HCT116 (cell line): ENCODE data around the gene FOXO6. TPM values are rescaled to one million over a fixed set of nuclear protein-coding genes. Genes with fewer than 3 reads are reported as not detected.

Experiments
- ATAC-seq: fragments of 200-7000 bp; cut with Tn5 transposase; 2 replicates; pipeline ENCODE4 v1.9.1; 2020; ENCODE audit warnings: mild to moderate bottlenecking, moderate library complexity
- BruUV-seq: library from RNA; stranded (reverse); fragments of 400-500 nt; replicated peaks from 2 replicates; lab custom pipeline; 2021; lab: Mats Ljungman, UMichigan
- CTCF ChIA-PET: fragments of 300-600 bp; sonication (Branson Sonifier 250); formaldehyde crosslinking; loops from one replicate; lab custom pipeline; 2021; ENCODE audit warnings: antibody characterized with exemption; lab: Charles Lee
- POLR2A ChIA-PET: fragments of 300-600, 350-600 bp; sonication (Branson Sonifier 250); formaldehyde crosslinking; loops from one replicate; lab custom pipeline; 2021; ENCODE audit warnings: antibody characterized with exemption; lab: Charles Lee
- RAD21 ChIA-PET, 2 experiments: fragments of 300-600 bp; sonication (Branson Sonifier 250); formaldehyde crosslinking; loops; one replicate each; lab custom pipeline; 2023; ENCODE audit warnings: low total read pairs in 2 of 2; ENCODE audit not compliant: uncharacterized antibody in 2 of 2, unreplicated experiment in 2 of 2, low non-redundant PET in 1 of 2; lab: Charles Lee
- DNase-seq: peaks from one replicate; pipeline ENCODE4 v3.0.0-alpha.2; 2010; ENCODE audit warnings: low read depth, low spot score
- H2AFZ ChIP-seq: fragments of 200-600 bp; shearing (Covaris generic), sonication (generic); 2 replicates; pipeline ENCODE4 v1.6.1; 2017; ENCODE audit warnings: low read depth, mixed run types, mixed read lengths, antibody characterized with exemption, low read length; ENCODE audit not compliant: poor library complexity, severe bottlenecking
- H3K27ac ChIP-seq: 2 replicates; pipeline ENCODE4 v1.5.1; 2012; ENCODE audit warnings: low read depth, low read length
- H3K27me3 ChIP-seq: fragments of 200-600 bp; sonication (generic); 2 replicates; pipeline ENCODE4 v1.6.1; 2016; ENCODE audit warnings: mixed run types, low read length, mixed read lengths; ENCODE audit not compliant: insufficient read depth
- H3K36me3 ChIP-seq, 2 experiments: fragments of 200-500 bp in 1 of 2; fragments of 200-600 bp in 1 of 2; sonication (Bioruptor generic) in 1 of 2; sonication (generic) in 1 of 2; 2 replicates each; pipeline versions ENCODE4 v1.5.1 to v1.6.1; 2014 to 2016; ENCODE audit warnings: low read length in 2 of 2, inconsistent platforms in 1 of 2, mixed read lengths in 1 of 2, mixed run types in 1 of 2; ENCODE audit not compliant: insufficient read depth in 2 of 2, control insufficient read depth in 1 of 2
- H3K4me1 ChIP-seq, 2 experiments: fragments of 200-600 bp in 1 of 2; sonication (generic) in 1 of 2; 2 replicates each; pipeline versions ENCODE4 v1.5.1 to v1.6.1; 2012 to 2017; ENCODE audit warnings: low read length in 2 of 2, inconsistent platforms in 1 of 2, mild to moderate bottlenecking in 1 of 2, mixed read lengths in 1 of 2, mixed run types in 1 of 2, moderate library complexity in 1 of 2; ENCODE audit not compliant: insufficient read depth in 2 of 2, control insufficient read depth in 1 of 2
- H3K4me2 ChIP-seq: fragments of 200-600 bp; sonication (generic); 2 replicates; pipeline ENCODE4 v1.6.1; 2017; ENCODE audit warnings: mixed run types, low read length, mixed read lengths
- H3K4me3 ChIP-seq, 2 experiments: fragments of 200-600 bp in 1 of 2; sonication (generic) in 1 of 2; replicated peaks in 1 of 2; 2 replicates each; pipeline ENCODE4 v1.5.1; 2011 to 2016; ENCODE audit warnings: low read length in 2 of 2, control low read depth in 1 of 2, low read depth in 1 of 2, mild to moderate bottlenecking in 1 of 2, mixed read lengths in 1 of 2, mixed run types in 1 of 2
- H3K79me2 ChIP-seq: fragments of 200-600 bp; sonication (generic); 2 replicates; pipeline ENCODE4 v1.6.1; 2017; ENCODE audit warnings: mild to moderate bottlenecking, mixed run types, low read length, moderate library complexity, mixed read lengths; ENCODE audit not compliant: insufficient read depth
- H3K9ac ChIP-seq: fragments of 200-600 bp; sonication (generic); 2 replicates; pipeline ENCODE4 v1.6.1; 2016; ENCODE audit warnings: low read length, mixed read lengths
- H3K9me2 ChIP-seq: fragments of 200-600 bp; sonication (generic), shearing (Covaris generic); 2 replicates; pipeline ENCODE4 v1.6.1; 2017; ENCODE audit warnings: mixed run types, mild to moderate bottlenecking, moderate library complexity; ENCODE audit not compliant: insufficient read depth
- H3K9me3 ChIP-seq, 2 experiments: fragments of 200-500 bp in 1 of 2; fragments of 200-600 bp in 1 of 2; sonication (Bioruptor generic) in 1 of 2; sonication (generic) in 1 of 2; 2 replicates each; pipeline ENCODE4 v1.6.1; 2014 to 2017; ENCODE audit warnings: low read length in 2 of 2, mixed read lengths in 2 of 2, inconsistent platforms in 1 of 2, low read depth in 1 of 2, mild to moderate bottlenecking in 1 of 2, mixed run types in 1 of 2, moderate library complexity in 1 of 2; ENCODE audit not compliant: control insufficient read depth in 1 of 2, insufficient read depth in 1 of 2
- H4K20me1 ChIP-seq: fragments of 200-600 bp; sonication (generic), shearing (Covaris generic); 2 replicates; pipeline ENCODE4 v1.6.1; 2017; ENCODE audit warnings: mixed run types, mild to moderate bottlenecking, moderate library complexity; ENCODE audit not compliant: insufficient read depth
- ATF3 ChIP-seq: IDR thresholded peaks from 2 replicates; pipeline ENCODE4 v1.6.1; 2012
- CBX3 ChIP-seq: IDR thresholded peaks from 2 replicates; pipeline ENCODE4 v1.6.1; 2012; ENCODE audit warnings: low read depth
- EGR1 ChIP-seq: IDR thresholded peaks from 2 replicates; pipeline ENCODE4 v1.6.1; 2012; ENCODE audit warnings: low read depth
- ELF1 ChIP-seq: IDR thresholded peaks from 2 replicates; pipeline ENCODE4 v1.6.1; 2012; ENCODE audit warnings: low read depth, borderline replicate concordance
- EZH2 ChIP-seq: fragments of 200-600 bp; sonication (generic); IDR thresholded peaks from 2 replicates; pipeline ENCODE4 v1.6.1; 2017; ENCODE audit warnings: antibody characterized with exemption, mixed run types
- EZH2phosphoT487 ChIP-seq: fragments of 200-600 bp; IDR thresholded peaks from 2 replicates; pipeline ENCODE4 v1.6.1; 2018; ENCODE audit warnings: antibody characterized with exemption, borderline replicate concordance
- FOSL1 ChIP-seq: IDR thresholded peaks from 2 replicates; pipeline ENCODE4 v1.6.1; 2012; ENCODE audit warnings: low read depth
- JUND ChIP-seq: IDR thresholded peaks from 2 replicates; pipeline ENCODE4 v1.6.1; 2012
- POLR2A ChIP-seq: IDR thresholded peaks from 2 replicates; pipeline ENCODE4 v1.7.0; 2011; ENCODE audit warnings: borderline replicate concordance; ENCODE audit not compliant: insufficient read depth, insufficient read length; ENCODE audit errors: extremely low read depth
- POLR2AphosphoS5 ChIP-seq: IDR thresholded peaks from 2 replicates; pipeline ENCODE4 v1.6.1; 2011; ENCODE audit warnings: mild to moderate bottlenecking, low read depth, low read length, moderate library complexity
- REST ChIP-seq: IDR thresholded peaks from 2 replicates; pipeline ENCODE4 v1.6.1; 2012; ENCODE audit warnings: low read depth
- SIN3A ChIP-seq: IDR thresholded peaks from 2 replicates; pipeline ENCODE4 v1.6.1; 2012; ENCODE audit warnings: low read depth
- SP1 ChIP-seq: IDR thresholded peaks from 2 replicates; pipeline ENCODE4 v1.6.1; 2012; ENCODE audit warnings: low read depth
- TCF7L2 ChIP-seq: IDR thresholded peaks from 2 replicates; pipeline ENCODE4 v1.7.0; 2011; ENCODE audit warnings: borderline replicate concordance, inconsistent platforms; ENCODE audit not compliant: insufficient read depth, insufficient read length; ENCODE audit errors: extremely low read depth
- YY1 ChIP-seq: IDR thresholded peaks from 2 replicates; pipeline ENCODE4 v1.6.1; 2011; ENCODE audit warnings: low read length, low read depth, moderate library complexity, mild to moderate bottlenecking; ENCODE audit not compliant: insufficient replicate concordance; ENCODE audit errors: extremely low read depth
- ZFX ChIP-seq: fragments of 450-650 bp; IDR thresholded peaks from 2 replicates; pipeline ENCODE4 v1.6.1; 2017
- ZNF274 ChIP-seq: fragments of 200-500 bp; sonication (Bioruptor generic); IDR thresholded peaks from 2 replicates; pipeline ENCODE4 v1.6.1; 2014; ENCODE audit warnings: mild to moderate bottlenecking, low read depth, low read length, inconsistent platforms
- intact Hi-C: fragments of 100-400 bp; cut with micrococcal nuclease; formaldehyde crosslinking; loops from 2 replicates; pipeline ENCODE4 v1.10.0; 2022
- total RNA-seq: library from RNA; stranded (reverse); gene quantifications from one replicate; pipeline ENCODE4 v1.2.1, GENCODE V29; 2021; ENCODE audit not compliant: unreplicated experiment

Gene FOXO6
- total RNA-seq, 1 experiment from 2014 or later: 7.0 TPM

DNA sequence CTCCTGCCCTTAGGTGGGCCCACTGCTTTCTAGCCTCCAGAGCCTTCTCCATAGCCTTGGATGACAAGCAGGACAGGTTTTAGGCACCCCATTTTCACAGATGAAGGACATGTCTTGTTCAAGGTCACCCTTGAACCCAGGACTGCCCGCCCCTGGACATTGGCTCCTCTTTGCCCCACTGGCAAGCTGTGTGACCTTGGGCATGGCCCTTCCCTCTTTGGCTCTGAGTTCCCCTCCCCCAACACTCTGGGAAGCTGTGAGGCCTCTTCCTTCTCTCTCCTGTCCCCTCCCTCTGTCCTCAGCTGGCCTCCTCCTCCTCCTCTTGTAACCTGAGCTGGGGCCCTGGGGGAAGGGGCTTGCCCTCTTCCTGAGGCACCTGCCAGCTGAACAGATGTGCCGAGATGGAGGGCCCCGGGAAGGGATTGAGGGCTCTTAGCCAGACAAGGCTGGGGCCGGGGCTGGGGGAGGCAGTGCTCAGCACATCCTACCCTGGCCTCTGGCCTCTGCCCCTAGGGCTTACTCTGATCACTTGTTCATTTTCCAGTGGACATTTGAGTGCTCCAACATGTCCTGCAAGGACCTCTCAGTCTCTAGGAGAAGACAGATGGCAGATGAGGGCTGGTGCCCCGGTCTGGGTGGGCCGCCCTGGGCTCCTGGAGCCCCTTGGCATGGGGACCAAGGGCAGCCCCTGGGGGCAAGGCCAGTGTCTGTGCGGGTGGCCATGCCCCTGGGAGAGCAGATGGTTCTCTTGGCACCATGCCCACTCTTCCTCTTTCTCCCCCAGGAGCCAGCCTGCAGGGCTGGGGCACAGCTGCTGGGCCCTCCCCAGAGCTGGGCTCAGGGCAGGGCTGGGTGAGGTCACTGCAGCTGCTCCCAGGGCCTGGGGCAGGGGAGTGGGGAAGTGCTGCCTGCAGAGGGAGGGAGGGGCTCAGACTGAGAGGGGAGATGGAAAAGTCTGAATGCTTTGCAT, 10.7 kb downstream of the FOXO6 start:
- RAD21 ChIA-PET: no interaction called here
- intact Hi-C loops: no loop called here
- Histone ChIP-seq H3K4me1 (peaks cover 10 to 13% of the 10 kb centered on the region in 2 experiments), H3K27ac (no peak overlapping the region; the same call in 1 of the 2 replicates), H3K4me3 (no peak overlapping the region), H3K4me2 (peak overlapping the region; percentile 28), H2AFZ (no peak overlapping the region), H3K9me2 (no peaks in the 10 kb centered on the region), H3K36me3 (no peaks in the 10 kb centered on the region), H4K20me1 (no peaks in the 10 kb centered on the region), H3K9ac (no peak overlapping the region), H3K27me3 (no peaks in the 10 kb centered on the region)
- ATAC-seq (peak; percentile 21; the same call in 1 of the 2 replicates), DNase-seq (no peak)
- CTCF ChIA-PET: no interaction called here
- no TSS peak for BruUV-seq
- TF ChIP-seq TCF7L2: peak; percentile 26
- no peak for TF ChIP-seq SP1
- TF ChIP-seq, all 23 proteins: peak for 1
- POLR2A ChIA-PET: interaction anchor here (1.3 kb wide), 1 partner anchor 10 kb away, joined by 3 read pairs; no protein-coding TSS in a partner anchor
- no peaks in the 10 kb centered on the region for H3K9me3 ChIP-seq
- H3K79me2 ChIP-seq: no peaks in the 10 kb centered on the region

DNA sequence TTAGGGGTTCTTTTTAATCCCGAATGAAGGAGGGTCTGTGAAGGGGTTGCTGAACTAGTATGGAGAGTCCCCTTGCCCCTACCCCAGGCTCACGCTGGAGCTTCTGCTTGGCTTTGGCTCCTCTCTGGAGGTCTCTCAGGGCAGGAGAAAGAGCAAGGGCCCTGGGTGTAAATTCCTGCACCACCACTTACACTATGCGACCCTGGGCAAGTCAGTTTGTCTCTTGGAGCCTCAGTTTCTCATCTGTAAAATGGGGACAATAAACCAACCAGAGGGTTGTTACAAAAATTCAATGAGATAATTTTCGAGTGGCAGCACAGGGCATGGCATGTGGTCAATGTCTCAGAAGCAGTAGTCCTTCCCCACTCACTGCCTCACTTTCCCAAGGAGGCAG, 11.4 kb downstream of the FOXO6 start:
- RAD21 ChIA-PET: no interaction called here
- no peak for ATAC-seq
- no TSS peak for BruUV-seq
- peaks cover 10 to 13% of the 10 kb centered on the region in 2 experiments for H3K4me1 ChIP-seq
- H3K4me2 ChIP-seq: no peak overlapping the region
- H2AFZ ChIP-seq: no peak overlapping the region
- H3K9me3 ChIP-seq: no peaks in the 10 kb centered on the region
- H3K27ac ChIP-seq: no peak overlapping the region
- DNase-seq: no peak
- no peaks in the 10 kb centered on the region for H3K79me2 ChIP-seq
- POLR2A ChIA-PET: interaction anchor here (1.3 kb wide), 1 partner anchor 9 kb away, joined by 3 read pairs; no protein-coding TSS in a partner anchor
- H3K36me3 ChIP-seq: no peaks in the 10 kb centered on the region
- no peaks in the 10 kb centered on the region for H3K27me3 ChIP-seq
- no peak overlapping the region for H3K9ac ChIP-seq
- intact Hi-C loops: no loop called here
- CTCF ChIA-PET: no interaction called here
- H3K9me2 ChIP-seq: no peaks in the 10 kb centered on the region
- H4K20me1 ChIP-seq: no peaks in the 10 kb centered on the region
- no peak overlapping the region for H3K4me3 ChIP-seq
- no peak for TF ChIP-seq POLR2A
- no peak for TF ChIP-seq YY1
- no peak for TF ChIP-seq REST
- no peak for TF ChIP-seq TCF7L2
- TF ChIP-seq EZH2: no peak
- TF ChIP-seq FOSL1: no peak
- no peak for TF ChIP-seq JUND
- no peak for TF ChIP-seq ELF1
- TF ChIP-seq ZFX: no peak
- TF ChIP-seq CBX3: no peak
- TF ChIP-seq ATF3: no peak
- TF ChIP-seq SP1: no peak
- TF ChIP-seq POLR2AphosphoS5: no peak
- TF ChIP-seq SIN3A: no peak
- no peak for TF ChIP-seq ZNF274
- no peak for TF ChIP-seq EGR1
- TF ChIP-seq EZH2phosphoT487: no peak
